ENCODE data around the gene DOCK8. TPM values are rescaled to one million over a fixed set of nuclear protein-coding genes. Genes with fewer than 3 reads are reported as not detected.
A peak's percentile ranks its signal among the peaks of the same experiment; 100 is the strongest.

The DOCK8 gene
- total RNA-seq, 1 donor from 2014 or later, result 3.8 TPM

DNA sequence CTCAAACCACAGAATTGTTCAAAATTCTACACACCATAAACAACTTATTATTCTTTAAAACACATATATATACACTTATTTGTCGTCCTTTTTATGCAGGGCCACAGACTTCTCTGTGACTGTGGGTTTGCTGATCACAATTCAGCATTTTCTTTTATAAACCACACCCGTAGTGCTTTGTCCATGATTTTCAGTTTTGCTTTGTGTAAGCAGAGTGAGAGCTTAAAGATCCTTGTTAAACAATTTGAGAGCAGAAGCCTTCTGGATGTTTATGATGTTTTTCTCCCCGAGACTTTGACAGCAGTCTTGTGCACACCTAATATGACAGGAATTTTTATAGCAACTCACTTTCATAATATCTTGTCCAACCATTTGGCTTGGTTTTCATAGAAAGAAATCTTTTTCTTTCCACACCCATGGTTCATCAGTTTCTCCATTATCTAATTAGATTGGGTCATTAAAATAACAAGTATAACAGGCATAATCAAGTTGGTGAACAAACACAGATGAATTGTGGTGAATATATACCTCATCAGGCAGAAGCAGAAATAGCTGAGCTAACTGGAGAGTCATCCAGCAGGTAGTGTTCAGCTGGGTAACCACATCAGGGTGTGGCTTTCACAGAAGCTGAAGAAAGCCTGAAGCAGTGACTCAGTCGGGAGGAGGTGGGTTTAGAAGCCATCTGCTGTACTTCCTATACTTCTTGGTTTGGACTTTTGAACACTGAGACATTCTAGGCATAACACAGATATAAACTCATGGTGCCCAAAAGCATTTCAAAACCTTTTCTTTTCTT, 232.8 kb downstream of the DOCK8 start:
- no peak overlapping the region for H3K4me3 ChIP-seq (ENCODE audit: low read depth, low read length)
- DNase-seq (ENCODE audit: low read depth), result peak; percentile 88
- no peaks in the 10 kb centered on the region for H3K36me3 ChIP-seq (ENCODE audit: control insufficient read depth, insufficient read depth, low read length)
- TF ChIP-seq, protein P1, sequence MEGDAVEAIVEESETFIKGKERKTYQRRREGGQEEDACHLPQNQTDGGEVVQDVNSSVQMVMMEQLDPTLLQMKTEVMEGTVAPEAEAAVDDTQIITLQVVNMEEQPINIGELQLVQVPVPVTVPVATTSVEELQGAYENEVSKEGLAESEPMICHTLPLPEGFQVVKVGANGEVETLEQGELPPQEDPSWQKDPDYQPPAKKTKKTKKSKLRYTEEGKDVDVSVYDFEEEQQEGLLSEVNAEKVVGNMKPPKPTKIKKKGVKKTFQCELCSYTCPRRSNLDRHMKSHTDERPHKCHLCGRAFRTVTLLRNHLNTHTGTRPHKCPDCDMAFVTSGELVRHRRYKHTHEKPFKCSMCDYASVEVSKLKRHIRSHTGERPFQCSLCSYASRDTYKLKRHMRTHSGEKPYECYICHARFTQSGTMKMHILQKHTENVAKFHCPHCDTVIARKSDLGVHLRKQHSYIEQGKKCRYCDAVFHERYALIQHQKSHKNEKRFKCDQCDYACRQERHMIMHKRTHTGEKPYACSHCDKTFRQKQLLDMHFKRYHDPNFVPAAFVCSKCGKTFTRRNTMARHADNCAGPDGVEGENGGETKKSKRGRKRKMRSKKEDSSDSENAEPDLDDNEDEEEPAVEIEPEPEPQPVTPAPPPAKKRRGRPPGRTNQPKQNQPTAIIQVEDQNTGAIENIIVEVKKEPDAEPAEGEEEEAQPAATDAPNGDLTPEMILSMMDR (IDR thresholded peaks at IDR 0.05; ENCODE audit: insufficient read depth, low read length, poor library complexity, severe bottlenecking), result no peak
- no peaks in the 10 kb centered on the region for H3K27me3 ChIP-seq (ENCODE audit: control insufficient read depth, insufficient read depth, low read length)

DNA sequence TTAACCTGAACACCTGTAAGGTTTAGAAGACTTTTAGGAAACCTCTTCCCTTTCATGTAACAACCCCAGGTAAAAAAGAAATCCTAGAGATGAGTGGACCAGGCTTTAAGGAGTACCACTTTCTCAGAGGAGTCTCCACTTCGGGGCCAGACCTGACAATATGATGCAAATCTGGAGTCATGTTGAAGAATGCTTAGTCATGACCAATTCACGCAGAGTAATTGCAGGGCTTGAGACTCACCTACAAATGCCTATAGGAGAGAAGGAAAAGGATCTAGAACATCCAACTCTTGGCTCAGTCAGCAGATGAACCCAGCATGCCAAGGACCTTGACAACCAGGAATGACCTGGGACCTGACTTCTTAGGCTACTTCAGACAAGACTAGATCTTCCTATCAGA, 235.4 kb downstream of the DOCK8 start:
- DNase-seq (ENCODE audit: low read depth), result no peak
- Histone ChIP-seq H3K4me3 (ENCODE audit: low read depth, low read length) (no peak overlapping the region), H3K27me3 (ENCODE audit: control insufficient read depth, insufficient read depth, low read length) (no peaks in the 10 kb centered on the region), H3K36me3 (ENCODE audit: control insufficient read depth, insufficient read depth, low read length) (no peaks in the 10 kb centered on the region)
- TF ChIP-seq, protein P1 (IDR thresholded peaks at IDR 0.05; ENCODE audit: insufficient read depth, low read length, poor library complexity, severe bottlenecking), result no peak

DNA sequence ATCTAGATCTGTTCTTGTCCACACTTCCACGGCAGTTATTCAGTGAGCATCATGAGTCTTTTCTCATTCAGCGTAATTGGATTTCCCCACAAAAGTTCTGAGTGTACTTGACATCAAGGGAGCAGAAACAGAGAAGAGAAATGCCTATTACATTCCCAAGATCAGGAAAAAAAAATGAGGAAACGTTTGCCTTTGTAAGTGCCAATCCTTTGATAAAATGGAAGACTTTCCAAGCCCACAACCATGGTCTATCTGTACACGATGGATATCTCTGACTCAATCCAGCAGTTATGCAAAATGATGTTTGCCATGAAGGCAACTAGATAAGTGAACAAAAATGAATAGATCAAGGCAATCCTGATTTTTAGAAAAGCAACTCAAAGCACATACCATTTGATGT, 235.9 kb downstream of the DOCK8 start:
- TF ChIP-seq, protein P1 (IDR thresholded peaks at IDR 0.05; ENCODE audit: insufficient read depth, low read length, poor library complexity, severe bottlenecking), result no peak
- Histone ChIP-seq H3K4me3 (ENCODE audit: low read depth, low read length) (no peak overlapping the region), H3K27me3 (ENCODE audit: control insufficient read depth, insufficient read depth, low read length) (no peaks in the 10 kb centered on the region), H3K36me3 (ENCODE audit: control insufficient read depth, insufficient read depth, low read length) (no peaks in the 10 kb centered on the region)
- DNase-seq (ENCODE audit: low read depth), result no peak

DNA sequence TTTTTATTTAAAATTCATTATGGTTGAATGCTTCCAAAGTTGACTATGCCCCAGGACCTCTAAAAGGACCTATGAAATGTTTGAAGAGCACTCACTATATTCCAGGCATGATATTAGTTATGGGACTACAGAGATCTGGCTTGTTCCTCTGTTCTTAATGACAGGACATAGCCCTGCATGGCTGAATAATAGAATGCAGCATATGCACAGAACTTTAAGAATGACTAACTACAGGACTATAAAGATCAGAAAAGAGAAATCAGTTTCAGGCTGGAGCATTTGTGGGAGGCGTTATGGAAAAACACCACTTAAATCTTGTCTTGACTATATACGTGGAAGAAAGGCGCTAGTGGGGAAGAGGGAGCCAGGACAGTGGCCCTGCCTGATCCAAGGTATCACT, 239.2 kb downstream of the DOCK8 start:
- DNase-seq (ENCODE audit: low read depth), result no peak

DNA sequence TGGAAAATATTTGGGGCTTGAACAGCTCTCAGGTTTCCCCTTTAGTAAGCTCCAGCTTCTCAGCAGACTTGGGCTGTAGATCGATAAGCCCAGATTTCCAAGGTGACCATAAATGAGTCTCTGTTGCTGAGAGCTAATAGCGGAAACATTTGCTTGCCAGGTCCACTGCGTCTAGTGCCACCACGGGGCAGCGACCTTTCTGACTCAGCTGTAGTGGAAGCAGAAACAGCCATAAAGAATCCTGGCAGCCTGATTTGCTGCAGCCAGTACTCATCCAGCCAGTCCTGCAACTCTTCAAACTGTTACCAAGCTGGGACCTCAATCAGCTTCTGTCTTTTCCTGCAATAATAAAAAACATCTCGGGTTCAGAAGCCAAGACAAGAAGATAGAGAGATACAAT, 241.7 kb downstream of the DOCK8 start:
- H3K4me3 ChIP-seq (ENCODE audit: low read depth, low read length), result no peak overlapping the region
- TF ChIP-seq, protein P1 (IDR thresholded peaks at IDR 0.05; ENCODE audit: insufficient read depth, low read length, poor library complexity, severe bottlenecking), result no peak
- DNase-seq (ENCODE audit: low read depth), result no peak
- no peaks in the 10 kb centered on the region for H3K36me3 ChIP-seq (ENCODE audit: control insufficient read depth, insufficient read depth, low read length)
- H3K27me3 ChIP-seq (ENCODE audit: control insufficient read depth, insufficient read depth, low read length), result no peaks in the 10 kb centered on the region

More for the DNA sequence above, 239.2 kb downstream of the DOCK8 start:
- Histone ChIP-seq H3K27me3 (ENCODE audit: control insufficient read depth, insufficient read depth, low read length) (no peaks in the 10 kb centered on the region), H3K36me3 (ENCODE audit: control insufficient read depth, insufficient read depth, low read length) (no peaks in the 10 kb centered on the region), H3K4me3 (ENCODE audit: low read depth, low read length) (no peak overlapping the region)
- TF ChIP-seq, protein P1 (IDR thresholded peaks at IDR 0.05; ENCODE audit: insufficient read depth, low read length, poor library complexity, severe bottlenecking), result no peak

DNA sequence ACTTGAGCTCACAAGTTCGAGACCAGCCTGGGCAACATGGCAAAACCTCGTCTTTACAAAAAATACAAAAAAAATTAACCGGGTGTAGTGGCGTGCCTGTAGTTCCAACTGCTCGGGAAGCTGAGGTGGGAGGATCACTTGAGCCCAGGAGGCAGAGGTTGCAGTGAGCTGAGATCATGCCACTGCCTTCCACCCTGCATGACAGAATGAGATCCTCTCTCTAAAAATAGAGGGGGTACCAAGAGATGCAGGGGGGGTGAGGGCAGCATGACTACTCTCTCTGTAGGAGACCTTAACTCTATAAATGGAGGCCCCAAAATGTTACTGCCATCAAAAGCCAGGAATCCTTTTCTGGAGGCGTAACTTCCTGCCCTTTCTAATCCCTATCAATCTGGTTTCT, 243.9 kb downstream of the DOCK8 start:
- Histone ChIP-seq H3K36me3 (ENCODE audit: control insufficient read depth, insufficient read depth, low read length) (no peaks in the 10 kb centered on the region), H3K4me3 (ENCODE audit: low read depth, low read length) (no peak overlapping the region), H3K27me3 (ENCODE audit: control insufficient read depth, insufficient read depth, low read length) (no peaks in the 10 kb centered on the region)
- DNase-seq (ENCODE audit: low read depth), result no peak
- TF ChIP-seq, protein P1 (IDR thresholded peaks at IDR 0.05; ENCODE audit: insufficient read depth, low read length, poor library complexity, severe bottlenecking), result no peak
